ENCODE results near the gene CACNA1I. TPM values are rescaled to one million over a fixed set of nuclear protein-coding genes. Genes with fewer than 3 reads are reported as not detected.

Gene CACNA1I
- total RNA-seq, 1 donor from 2014 or later = 0.10 TPM

- no peak for DNase-seq
Measured at GRCh38 chr22:39625569-39626537, 55.3 kb downstream of the CACNA1I start.

- no peak for DNase-seq
Measured at GRCh38 chr22:39627208-39627607, 56.7 kb downstream of the CACNA1I start.

DNA sequence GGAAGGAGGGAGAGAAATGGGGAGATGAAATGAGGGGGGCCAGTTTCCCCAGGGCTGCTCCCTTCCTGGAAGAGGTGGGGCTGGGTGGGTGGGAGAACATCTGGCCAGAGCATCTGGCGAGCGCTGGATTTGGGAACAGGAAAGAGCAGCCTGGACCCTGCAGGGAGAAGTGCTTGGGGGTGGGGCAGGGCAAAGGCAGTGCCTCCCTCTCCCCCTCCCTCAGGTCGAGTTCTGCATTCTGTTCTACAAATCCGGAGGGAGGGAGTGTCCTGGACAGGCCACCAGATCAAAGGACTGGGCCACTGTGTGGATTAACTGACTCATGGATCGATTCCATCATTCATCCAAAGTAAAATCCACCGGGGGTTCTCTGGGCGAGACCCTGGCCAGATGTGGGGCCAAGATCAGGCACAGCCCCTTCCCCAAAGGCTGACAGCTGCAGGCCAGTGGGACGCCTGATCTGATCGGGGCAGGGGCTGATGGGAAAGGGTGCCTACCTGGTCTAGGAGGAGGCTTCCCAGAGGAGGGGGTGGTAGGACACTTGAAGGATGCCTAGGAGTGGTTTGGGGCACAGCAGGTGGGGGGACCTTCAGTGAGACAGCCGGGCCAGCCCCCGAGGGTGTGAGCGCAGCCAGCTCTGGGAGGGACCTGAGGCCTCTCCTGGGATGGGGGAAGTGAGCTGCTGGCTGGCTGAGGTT, 57.5 kb downstream of the CACNA1I start:
- peak; percentile 34 for DNase-seq

DNA sequence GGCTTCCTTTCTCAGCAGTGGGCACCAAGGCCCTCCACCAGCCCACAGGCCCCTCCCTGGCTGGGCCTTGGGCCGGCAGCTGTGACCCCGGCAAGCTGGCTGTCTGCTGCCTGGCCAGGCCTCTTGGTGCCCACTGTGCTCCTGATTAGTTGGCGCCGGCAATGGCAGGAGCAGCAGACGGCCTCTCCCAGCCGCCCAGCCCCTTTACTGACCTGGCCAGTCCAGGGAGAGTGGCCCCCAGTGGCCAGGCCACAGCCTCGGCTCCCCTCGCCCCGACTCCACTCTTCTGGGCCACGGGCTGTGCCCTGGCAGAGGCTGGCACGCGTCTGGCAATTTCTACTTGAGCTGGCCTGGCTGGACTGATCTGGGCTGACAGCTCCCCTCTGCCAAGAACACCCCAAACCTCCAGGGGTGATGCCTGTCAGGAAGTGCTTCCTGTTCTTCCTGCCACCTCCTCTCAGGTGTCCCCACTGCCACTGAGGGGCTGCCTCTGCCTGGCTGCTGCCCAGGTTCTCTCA, 58.1 kb downstream of the CACNA1I start:
- DNase-seq = no peak

DNA sequence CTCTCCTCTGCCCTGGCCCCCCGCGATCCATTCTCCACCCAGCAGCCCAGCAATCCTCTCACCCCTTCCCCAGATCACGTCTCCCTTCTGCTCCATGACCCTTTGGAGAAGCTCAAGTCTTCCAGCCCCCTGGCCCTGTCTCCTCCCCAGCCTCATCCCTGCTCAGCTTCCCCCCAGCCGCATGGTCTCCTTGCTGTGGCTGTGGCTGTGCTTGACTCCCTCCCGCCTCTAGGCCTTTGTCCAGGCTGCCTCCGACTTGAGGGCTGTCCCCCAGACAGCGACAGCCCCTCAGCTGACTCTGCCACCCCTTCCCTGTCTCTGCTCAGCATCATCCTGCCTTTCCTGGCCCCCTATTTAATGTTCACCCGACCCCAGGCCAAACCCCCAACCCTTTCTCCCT, 59.3 kb downstream of the CACNA1I start:
- no peak for DNase-seq

GRCh38 chr22:39630721-39631120, 60.2 kb downstream of the CACNA1I start:
- DNase-seq = no peak

- DNase-seq = no peak
Measured at GRCh38 chr22:39631381-39632286, 61.1 kb downstream of the CACNA1I start.

- no peak for DNase-seq
Measured at GRCh38 chr22:39634530-39635405, 64.2 kb downstream of the CACNA1I start.

- DNase-seq = no peak
Measured at GRCh38 chr22:39635719-39636118, 65.2 kb downstream of the CACNA1I start.

- no peak for DNase-seq
Measured at GRCh38 chr22:39638958-39639357, 68.4 kb downstream of the CACNA1I start.

DNA sequence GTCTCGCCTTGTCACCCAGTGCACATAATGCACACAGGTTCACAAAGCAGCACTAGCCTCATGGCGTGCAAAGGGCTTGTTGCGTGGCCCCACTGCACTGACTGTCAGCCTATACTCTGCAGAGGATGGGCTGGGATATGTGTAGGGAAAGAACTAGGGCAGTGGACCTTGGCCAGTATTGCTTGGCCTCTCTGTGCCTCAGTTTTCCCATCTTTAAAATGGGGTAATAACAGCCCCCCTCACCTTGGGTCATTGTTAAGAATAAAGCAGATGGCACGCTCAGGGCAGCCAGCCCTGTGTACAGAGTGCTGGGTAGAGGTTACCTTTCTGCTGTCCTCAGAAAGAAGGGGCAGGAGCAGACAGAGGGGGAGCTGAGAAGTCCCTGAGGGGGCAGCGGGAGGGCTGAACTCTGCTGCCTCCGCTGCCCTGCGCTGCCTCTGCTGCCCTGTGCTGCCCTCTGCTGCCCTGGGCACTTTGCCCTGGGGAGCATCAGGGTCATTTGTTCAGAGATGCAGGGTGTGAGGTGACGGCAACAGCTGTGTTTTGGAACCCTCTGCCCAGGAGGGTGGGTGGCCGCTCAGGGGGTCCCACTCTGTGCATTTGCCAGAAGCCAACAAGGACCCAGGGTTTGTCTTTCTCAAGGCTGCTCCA, 71.2 kb downstream of the CACNA1I start:
- no peak for DNase-seq

DNA sequence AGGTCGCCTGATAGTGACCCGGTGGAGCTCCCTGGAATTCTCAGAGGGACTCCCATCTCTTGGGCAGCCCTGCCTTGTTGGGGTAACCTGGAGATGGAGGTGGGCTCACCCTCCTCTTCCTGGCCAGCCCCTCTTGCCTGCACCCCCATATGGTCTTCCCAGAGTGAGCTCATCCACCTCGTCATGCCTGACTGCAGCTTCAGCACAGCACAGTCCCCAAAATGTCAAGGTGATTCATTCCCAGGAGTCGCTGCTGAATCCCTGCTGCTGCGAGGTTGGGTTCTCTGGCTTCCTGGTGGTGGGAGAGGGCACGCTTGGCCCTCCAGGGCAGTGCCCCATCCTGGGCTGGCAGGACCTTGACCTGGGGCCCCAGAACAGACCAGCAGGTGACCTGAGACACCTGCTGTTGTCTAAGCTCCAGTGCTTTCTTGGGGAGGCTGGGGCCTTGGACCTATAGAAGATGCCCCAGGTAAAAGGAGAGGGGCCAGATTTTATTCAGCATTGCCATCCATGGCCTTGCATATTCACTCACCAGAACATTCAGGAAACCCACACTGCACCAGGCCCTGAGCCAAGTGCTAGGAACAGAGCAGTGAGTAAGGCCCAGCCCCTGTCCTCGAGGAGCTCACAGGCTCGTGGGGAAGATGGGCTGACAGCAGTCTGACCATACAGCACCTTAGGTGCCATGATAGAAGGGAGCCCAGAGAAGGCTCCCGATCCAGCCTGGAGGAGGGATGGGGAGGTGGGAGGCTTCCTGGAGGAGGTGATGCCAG, 72.9 kb downstream of the CACNA1I start:
- no peak for DNase-seq

GRCh38 chr22:39645532-39645931, 75.0 kb downstream of the CACNA1I start:
- DNase-seq = no peak

DNA sequence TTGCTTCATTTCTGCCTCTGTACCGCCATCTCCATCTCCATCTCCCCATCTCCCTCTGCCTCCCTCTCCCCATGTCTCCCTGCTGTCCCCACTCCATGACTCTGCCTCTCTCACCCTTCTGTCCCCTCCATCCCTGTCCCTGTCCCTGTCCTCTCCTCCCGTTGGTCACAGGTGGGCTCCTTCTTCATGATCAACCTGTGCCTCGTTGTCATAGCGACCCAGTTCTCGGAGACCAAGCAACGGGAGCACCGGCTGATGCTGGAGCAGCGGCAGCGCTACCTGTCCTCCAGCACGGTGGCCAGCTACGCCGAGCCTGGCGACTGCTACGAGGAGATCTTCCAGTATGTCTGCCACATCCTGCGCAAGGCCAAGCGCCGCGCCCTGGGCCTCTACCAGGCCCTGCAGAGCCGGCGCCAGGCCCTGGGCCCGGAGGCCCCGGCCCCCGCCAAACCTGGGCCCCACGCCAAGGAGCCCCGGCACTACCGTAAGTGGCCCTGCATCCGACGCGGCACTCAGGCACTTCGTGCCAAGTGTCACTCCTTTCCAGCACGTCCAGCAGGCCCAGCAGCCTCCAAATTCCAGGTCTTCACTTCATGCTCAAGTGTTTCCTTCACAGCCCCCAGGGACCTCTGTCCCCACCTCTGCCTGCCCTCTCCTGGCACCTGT, 76.0 kb downstream of the CACNA1I start:
- peak; percentile 61 for DNase-seq

DNA sequence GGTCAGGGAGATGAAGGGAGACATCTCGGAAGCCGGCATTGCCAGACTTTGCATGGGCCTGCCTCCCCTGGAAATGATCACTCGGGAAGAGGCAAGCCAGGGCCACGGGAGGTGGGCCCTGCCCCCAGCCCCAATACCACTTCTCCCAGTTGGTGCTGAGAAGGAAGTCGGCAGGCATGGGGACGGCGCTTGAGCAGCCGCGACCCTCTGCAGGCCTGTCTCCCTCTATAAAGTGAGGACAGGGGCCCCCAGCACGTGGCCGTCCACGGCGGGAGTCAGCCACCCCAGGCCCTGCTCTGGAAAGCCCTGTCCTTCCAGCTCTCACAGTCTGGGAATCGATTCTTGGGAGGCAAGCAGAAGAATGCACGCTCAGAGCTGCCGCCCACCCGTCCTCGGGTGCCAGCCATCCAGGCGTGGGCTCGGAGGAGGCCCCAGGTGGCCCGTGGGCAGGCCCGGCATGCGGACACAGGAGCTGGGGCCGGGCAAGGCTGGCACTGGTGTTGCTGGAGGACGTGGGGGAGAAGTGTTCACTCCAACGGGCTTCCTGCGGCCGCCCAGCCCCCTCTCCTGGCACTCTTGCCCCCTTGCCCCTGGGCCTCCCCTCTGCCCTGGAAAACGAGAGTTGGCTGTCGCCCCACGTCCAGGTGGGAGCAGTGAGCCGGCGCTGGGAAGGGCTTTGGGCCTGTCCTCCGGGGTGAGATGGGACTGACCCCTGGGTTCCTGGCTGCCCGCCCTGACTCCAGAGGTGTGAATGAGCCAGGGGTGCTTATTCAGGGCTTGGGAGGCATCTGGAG, 77.5 kb downstream of the CACNA1I start:
- DNase-seq = no peak

- no peak for DNase-seq
Measured at GRCh38 chr22:39648630-39648950, 78.0 kb downstream of the CACNA1I start.

DNA sequence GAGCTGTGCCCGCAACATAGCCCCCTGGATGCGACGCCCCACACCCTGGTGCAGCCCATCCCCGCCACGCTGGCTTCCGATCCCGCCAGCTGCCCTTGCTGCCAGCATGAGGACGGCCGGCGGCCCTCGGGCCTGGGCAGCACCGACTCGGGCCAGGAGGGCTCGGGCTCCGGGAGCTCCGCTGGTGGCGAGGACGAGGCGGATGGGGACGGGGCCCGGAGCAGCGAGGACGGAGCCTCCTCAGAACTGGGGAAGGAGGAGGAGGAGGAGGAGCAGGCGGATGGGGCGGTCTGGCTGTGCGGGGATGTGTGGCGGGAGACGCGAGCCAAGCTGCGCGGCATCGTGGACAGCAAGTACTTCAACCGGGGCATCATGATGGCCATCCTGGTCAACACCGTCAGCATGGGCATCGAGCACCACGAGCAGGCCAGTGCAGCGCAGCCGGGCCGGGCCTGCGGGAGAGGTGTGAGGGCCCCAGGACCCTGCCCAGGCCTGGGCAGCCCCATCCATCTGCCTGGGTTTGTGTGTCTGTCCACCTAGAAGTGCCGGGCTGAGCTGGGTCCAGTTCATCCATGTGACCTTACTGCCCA, 79.0 kb downstream of the CACNA1I start:
- DNase-seq = no peak

All from tongue (tissue), 2 donors.